ENCODE measurements around the gene CNTNAP2. TPM values are rescaled to one million over a fixed set of nuclear protein-coding genes. Genes with fewer than 3 reads are reported as not detected.

The CNTNAP2 gene
- total and polyA plus RNA-seq, 8 donors: 0.94 to 42.5 (median 38.6) TPM

DNA sequence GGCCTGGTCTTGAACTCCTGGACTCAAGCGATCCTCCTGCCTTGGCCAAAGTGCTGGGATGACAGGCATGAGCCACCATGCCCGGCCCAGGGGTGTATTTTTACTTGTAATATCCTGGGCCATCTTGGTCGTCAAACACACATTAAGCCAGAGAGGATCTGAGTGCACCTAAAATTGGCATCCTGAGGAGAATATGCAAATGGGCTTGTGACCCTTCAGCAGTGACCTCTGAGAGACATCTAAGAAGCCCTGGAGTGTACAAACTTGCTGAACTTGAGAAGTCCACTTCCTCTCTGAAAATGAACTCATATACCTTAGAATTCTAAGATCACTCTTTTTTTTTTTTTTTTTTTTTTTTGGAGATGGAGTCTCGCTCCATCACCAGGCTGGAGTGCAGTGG lies 2102.0 kb downstream of the CNTNAP2 start:
- Histone ChIP-seq H3K27ac (no peak overlapping the region), H3K27me3 (no peaks in the 10 kb centered on the region), H3K4me1 (no peaks in the 10 kb centered on the region), H3K36me3 (no peaks in the 10 kb centered on the region), H3K9me3 (peaks cover 0 to 2% of the 10 kb centered on the region in 2 donors), H3K4me3 (no peak overlapping the region)
- DNase-seq: no peak
- no peak for ATAC-seq
- intact Hi-C loops (cut with DNase I): no loop called here
- TF ChIP-seq, protein P1, sequence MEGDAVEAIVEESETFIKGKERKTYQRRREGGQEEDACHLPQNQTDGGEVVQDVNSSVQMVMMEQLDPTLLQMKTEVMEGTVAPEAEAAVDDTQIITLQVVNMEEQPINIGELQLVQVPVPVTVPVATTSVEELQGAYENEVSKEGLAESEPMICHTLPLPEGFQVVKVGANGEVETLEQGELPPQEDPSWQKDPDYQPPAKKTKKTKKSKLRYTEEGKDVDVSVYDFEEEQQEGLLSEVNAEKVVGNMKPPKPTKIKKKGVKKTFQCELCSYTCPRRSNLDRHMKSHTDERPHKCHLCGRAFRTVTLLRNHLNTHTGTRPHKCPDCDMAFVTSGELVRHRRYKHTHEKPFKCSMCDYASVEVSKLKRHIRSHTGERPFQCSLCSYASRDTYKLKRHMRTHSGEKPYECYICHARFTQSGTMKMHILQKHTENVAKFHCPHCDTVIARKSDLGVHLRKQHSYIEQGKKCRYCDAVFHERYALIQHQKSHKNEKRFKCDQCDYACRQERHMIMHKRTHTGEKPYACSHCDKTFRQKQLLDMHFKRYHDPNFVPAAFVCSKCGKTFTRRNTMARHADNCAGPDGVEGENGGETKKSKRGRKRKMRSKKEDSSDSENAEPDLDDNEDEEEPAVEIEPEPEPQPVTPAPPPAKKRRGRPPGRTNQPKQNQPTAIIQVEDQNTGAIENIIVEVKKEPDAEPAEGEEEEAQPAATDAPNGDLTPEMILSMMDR (IDR thresholded peaks at IDR 0.05): no peak

DNA sequence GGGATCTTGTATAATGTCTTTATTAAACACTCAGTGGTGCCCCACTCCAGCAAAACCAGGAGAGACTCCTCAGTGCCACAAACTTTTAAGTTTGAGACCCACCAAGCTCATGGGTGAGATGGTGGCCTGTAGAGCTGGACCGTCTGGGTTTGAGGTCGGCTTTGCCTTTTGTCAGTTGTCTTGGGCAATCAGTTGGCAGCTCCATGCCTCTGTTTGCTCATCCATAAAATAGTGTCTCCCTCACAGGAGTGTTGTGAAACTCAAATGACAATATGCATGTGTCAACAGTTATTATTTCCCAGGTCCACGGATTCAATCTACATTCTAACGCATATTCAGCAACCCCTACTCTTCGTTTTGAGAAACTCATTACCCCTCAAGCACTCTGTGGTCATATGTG lies 2106.1 kb downstream of the CNTNAP2 start:
- Histone ChIP-seq H3K27ac (no peak overlapping the region), H3K36me3 (no peaks in the 10 kb centered on the region), H3K4me1 (no peaks in the 10 kb centered on the region), H3K9me3 (no peaks in the 10 kb centered on the region), H3K27me3 (no peaks in the 10 kb centered on the region), H3K4me3 (no peak overlapping the region)
- no peak for DNase-seq
- TF ChIP-seq, protein P1 (IDR thresholded peaks at IDR 0.05): no peak
- intact Hi-C loops (cut with DNase I): no loop called here
- ATAC-seq: no peak

DNA sequence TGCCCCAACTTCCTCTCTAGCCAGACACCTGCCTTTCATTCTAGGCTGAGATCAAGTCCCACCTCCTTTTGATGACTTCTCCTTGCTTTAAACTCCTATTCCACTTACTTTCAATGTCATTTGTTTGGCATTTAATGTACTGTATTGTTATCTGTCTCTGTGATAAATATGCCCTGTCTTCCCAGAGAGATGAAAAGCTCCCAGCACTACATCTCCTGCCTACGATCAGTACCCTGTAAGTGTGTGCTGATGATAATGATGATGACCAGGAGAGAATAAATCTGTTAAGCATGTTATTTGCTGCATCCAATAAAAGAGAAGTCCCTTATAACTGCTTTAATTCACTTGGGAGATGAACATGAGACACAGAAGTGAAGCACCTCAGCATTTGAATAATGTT lies 2106.6 kb downstream of the CNTNAP2 start:
- no peaks in the 10 kb centered on the region for H3K9me3 ChIP-seq
- no peaks in the 10 kb centered on the region for H3K4me1 ChIP-seq
- H3K27ac ChIP-seq: no peak overlapping the region
- H3K4me3 ChIP-seq: no peak overlapping the region
- ATAC-seq (no peak), DNase-seq (no peak)
- intact Hi-C loops (cut with DNase I): no loop called here
- H3K36me3 ChIP-seq: no peaks in the 10 kb centered on the region
- H3K27me3 ChIP-seq: no peaks in the 10 kb centered on the region
- TF ChIP-seq, protein P1 (IDR thresholded peaks at IDR 0.05): no peak

DNA sequence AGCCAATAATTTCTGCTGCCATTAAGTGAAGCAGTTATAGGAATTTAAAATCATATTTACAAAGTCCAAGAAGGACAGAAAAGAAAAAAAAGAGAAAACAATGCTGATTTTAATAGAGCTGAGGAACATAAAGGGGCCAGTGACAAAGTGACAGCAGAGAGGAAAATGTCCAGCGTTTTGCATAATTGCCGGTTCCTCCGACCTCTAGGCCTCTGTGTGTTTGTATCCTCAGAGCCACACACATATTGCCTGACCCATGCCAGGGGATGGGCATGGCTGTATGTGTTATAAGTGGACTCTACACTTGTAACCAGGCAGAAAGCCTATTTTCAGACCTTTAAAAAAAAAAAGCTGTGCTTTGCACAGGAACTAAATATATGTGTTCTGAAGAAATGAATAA lies 2107.1 kb downstream of the CNTNAP2 start:
- intact Hi-C loops (cut with DNase I): no loop called here
- DNase-seq: no peak
- Histone ChIP-seq H3K36me3 (no peaks in the 10 kb centered on the region), H3K4me3 (no peak overlapping the region), H3K27me3 (no peaks in the 10 kb centered on the region), H3K27ac (no peak overlapping the region), H3K9me3 (no peaks in the 10 kb centered on the region), H3K4me1 (no peaks in the 10 kb centered on the region)
- no peak for ATAC-seq
- TF ChIP-seq, protein P1 (IDR thresholded peaks at IDR 0.05): no peak

DNA sequence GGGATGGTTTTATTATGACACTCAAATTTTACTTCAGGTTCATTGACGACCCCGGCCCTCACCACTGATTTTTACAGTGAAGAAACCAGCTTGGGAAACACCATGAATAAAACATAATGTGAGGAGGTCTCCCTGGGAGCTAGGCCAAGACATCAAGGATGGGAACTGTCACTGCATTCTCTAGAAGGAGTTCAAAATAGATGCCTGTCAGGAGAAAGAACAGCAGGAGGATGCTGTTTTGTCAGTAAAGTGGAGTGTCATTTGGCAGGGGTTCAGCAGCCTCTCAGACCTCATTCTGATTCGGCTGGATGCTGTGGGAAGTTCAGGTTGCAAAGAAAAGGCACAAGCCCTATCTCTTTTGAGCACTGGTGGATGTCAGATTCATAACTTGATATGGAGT lies 2113.7 kb downstream of the CNTNAP2 start:
- H3K4me3 ChIP-seq: no peak overlapping the region
- DNase-seq: no peak
- ATAC-seq: no peak
- intact Hi-C loops (cut with DNase I): no loop called here
- H3K36me3 ChIP-seq: no peaks in the 10 kb centered on the region
- H3K9me3 ChIP-seq: no peaks in the 10 kb centered on the region
- TF ChIP-seq, protein P1 (IDR thresholded peaks at IDR 0.05): no peak
- H3K4me1 ChIP-seq: no peaks in the 10 kb centered on the region
- H3K27ac ChIP-seq: no peak overlapping the region
- no peaks in the 10 kb centered on the region for H3K27me3 ChIP-seq

Measured in left lung (tissue), 10 donors.